ENCODE results near the gene EBF3.

Gene EBF3

DNA sequence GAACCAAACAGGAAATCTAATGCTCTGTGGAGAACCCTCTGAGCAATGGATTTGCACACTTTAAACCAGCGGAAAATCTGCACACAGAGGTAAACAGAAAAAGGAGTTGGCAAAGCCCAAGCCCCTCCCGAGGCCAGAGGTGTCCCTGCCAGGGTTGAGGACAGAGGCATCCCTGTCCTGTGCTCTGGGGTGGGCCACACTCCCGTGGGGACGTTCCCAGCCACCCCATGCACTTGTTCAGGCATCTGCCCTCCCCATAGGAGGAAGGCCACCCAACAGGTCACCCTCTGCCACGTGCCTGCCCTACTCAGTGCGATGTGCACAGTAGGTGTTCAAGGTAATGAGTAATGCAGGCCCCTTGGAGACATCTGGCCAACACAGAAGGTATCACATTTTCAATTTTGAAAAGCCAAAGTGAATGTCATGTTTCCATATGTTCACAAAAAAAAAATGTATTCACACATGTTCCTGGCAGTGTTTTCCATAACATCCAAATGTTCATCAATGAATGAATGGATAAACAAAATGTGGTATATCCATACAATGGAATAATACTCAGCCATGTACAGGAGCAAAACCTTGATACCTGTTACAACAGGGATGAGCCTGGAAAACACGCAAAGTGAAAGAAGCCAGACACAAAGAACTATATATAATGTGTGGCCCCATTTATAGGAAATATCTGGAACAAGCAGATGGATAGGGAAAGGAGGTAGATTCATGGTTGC, 108.1 kb downstream of the EBF3 start:
- TF ChIP-seq, protein P1, sequence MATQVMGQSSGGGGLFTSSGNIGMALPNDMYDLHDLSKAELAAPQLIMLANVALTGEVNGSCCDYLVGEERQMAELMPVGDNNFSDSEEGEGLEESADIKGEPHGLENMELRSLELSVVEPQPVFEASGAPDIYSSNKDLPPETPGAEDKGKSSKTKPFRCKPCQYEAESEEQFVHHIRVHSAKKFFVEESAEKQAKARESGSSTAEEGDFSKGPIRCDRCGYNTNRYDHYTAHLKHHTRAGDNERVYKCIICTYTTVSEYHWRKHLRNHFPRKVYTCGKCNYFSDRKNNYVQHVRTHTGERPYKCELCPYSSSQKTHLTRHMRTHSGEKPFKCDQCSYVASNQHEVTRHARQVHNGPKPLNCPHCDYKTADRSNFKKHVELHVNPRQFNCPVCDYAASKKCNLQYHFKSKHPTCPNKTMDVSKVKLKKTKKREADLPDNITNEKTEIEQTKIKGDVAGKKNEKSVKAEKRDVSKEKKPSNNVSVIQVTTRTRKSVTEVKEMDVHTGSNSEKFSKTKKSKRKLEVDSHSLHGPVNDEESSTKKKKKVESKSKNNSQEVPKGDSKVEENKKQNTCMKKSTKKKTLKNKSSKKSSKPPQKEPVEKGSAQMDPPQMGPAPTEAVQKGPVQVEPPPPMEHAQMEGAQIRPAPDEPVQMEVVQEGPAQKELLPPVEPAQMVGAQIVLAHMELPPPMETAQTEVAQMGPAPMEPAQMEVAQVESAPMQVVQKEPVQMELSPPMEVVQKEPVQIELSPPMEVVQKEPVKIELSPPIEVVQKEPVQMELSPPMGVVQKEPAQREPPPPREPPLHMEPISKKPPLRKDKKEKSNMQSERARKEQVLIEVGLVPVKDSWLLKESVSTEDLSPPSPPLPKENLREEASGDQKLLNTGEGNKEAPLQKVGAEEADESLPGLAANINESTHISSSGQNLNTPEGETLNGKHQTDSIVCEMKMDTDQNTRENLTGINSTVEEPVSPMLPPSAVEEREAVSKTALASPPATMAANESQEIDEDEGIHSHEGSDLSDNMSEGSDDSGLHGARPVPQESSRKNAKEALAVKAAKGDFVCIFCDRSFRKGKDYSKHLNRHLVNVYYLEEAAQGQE (IDR thresholded peaks at IDR 0.05; ENCODE audit: insufficient read depth in 1 of 2, low read depth in 2 of 2, low read length in 2 of 2) = no peak
- TF ChIP-seq SIN3A (IDR thresholded peaks at IDR 0.05; ENCODE audit: borderline replicate concordance, insufficient read depth, low read length) = no peak

DNA sequence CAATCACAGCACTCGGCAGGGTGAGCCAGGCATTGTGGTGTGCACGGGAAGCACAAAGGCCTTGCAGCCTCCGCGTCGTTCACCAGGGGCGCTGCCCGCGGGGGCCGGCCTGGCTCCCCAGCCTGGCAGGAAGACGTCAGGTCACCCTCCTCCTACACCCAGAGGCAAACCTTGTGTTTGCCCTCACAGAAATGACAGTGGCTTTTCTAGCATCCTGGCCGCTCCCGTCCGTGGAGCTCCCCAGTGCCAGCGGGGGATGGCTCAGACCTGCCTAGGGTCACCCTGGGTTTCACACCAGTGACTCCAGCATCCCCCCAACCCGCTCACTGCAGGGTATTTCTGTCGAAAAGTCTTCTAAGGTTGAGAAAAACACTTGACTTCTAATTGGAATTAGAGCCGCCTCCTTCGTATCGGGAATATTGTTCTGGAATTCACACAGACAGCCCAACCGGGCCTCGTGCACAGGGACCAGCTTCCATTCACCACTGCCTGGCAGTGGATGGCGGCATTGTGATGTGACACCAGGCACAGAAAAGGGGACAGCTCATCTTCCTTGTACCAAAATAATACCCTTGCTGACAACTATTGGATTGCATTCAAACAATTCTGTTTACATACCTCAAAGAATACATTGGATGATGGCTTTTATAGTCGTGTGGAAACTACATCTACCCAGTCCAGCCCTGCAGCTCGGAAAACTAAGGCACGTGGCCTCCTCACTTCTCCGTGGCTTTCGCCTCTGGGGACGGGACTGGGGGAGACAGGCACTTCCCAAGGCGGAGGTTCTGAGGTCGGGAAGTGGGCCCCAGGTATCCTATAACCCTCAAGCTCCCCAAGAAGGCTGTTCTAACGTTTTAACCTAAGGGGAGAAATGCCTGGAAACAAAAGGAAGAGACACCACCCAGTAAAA, 109.0 kb downstream of the EBF3 start:
- TF ChIP-seq POLR2AphosphoS5 (IDR thresholded peaks at IDR 0.05; ENCODE audit: low read depth, low read length) = no peak

DNA sequence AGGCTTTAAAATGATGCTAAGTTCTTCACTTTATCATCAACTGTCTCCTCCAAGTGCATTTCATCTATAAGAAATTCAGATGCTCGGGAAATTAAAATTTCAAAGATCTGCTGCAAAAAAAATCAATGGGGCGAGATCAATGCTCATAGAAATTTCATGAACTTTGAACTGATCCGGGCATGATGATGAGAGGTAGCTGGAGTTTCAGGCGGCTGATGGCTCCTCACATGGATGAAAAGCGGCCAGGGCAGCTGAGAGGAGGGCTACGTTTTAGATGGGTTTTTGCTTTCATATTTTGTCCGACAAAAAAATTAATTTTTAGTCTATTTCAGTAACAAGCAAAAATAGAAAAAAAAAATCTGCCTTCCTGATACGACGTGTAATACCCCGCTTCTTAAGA, 109.9 kb downstream of the EBF3 start:
- TF ChIP-seq POLR2AphosphoS5 (IDR thresholded peaks at IDR 0.05; ENCODE audit: low read depth, low read length) = no peak
- no peak for TF ChIP-seq FOXP2 (optimal IDR thresholded peaks at IDR 0.05; ENCODE audit: borderline replicate concordance, extremely low read depth, extremely low read length, insufficient read depth)
- no peak for TF ChIP-seq TAF1 (IDR thresholded peaks at IDR 0.05; ENCODE audit: borderline replicate concordance, insufficient read depth, low read length)
- no peak for TF ChIP-seq SIN3A (IDR thresholded peaks at IDR 0.05; ENCODE audit: borderline replicate concordance, insufficient read depth, low read length)
- TF ChIP-seq, protein P1 (IDR thresholded peaks at IDR 0.05; ENCODE audit: insufficient read depth in 1 of 2, low read depth in 2 of 2, low read length in 2 of 2) = no peak

DNA sequence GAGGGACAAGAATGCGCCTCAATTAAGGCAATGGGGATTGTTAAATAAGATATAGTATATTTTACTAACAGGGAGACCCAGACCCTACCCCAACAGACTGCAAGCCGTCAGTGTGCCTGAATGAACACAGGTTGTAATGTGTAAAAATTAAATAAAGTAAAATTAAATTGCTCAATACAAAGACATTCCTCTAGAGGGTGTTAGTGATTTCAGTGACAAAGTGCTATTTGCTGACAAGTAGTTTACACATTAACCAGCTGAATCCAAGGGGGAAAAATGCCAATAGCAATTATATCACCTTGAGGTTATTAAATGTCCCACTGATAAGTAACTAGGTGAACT, 110.5 kb downstream of the EBF3 start:
- TF ChIP-seq FOXP2 (optimal IDR thresholded peaks at IDR 0.05; ENCODE audit: borderline replicate concordance, extremely low read depth, extremely low read length, insufficient read depth) = no peak
- TF ChIP-seq, protein P1 (IDR thresholded peaks at IDR 0.05; ENCODE audit: insufficient read depth in 1 of 2, low read depth in 2 of 2, low read length in 2 of 2) = no peak
- TF ChIP-seq TAF1 (IDR thresholded peaks at IDR 0.05; ENCODE audit: borderline replicate concordance, insufficient read depth, low read length) = no peak
- no peak for TF ChIP-seq POLR2AphosphoS5 (IDR thresholded peaks at IDR 0.05; ENCODE audit: low read depth, low read length)
- TF ChIP-seq SIN3A (IDR thresholded peaks at IDR 0.05; ENCODE audit: borderline replicate concordance, insufficient read depth, low read length) = no peak

DNA sequence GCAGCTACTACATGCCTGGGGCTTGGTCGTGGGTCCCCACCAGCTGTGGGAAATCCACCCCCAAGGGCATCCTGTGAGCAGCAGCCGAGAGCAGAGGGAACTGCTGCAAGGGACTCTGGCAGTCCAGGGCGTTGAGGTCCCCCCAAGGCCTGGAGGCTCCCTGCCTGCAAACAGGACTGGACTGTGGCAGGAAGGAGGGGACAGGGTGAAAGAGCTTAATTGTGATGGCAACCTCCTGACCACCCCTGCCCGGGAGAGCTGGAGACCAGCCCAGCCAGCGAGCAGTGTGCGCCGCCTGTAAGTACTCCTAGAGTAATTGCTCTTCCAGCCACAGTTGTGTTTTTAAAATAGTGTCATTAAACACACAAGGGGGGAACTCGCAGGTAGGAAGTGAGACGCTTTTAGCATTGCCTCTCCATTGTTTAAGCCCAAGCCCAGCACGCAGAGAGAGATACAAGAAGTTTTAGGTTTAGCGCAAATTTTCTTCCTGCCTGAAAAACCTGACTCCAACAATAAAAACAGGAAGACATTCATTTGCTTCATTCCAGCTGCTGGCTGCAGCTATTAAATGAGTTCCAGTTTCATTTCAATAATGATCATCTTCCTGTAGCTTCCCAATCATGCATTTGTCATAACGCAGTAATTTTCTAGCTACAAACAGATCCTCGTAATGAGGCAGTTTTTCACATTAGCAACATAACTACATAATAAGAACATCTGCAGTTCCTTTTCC, 111.1 kb downstream of the EBF3 start:
- TF ChIP-seq, protein P1 (IDR thresholded peaks at IDR 0.05; ENCODE audit: insufficient read depth in 1 of 2, low read depth in 2 of 2, low read length in 2 of 2) = no peak
- TF ChIP-seq TAF1 (IDR thresholded peaks at IDR 0.05; ENCODE audit: borderline replicate concordance, insufficient read depth, low read length) = no peak
- no peak for TF ChIP-seq FOXP2 (optimal IDR thresholded peaks at IDR 0.05; ENCODE audit: borderline replicate concordance, extremely low read depth, extremely low read length, insufficient read depth)
- TF ChIP-seq POLR2AphosphoS5 (IDR thresholded peaks at IDR 0.05; ENCODE audit: low read depth, low read length) = no peak
- no peak for TF ChIP-seq SIN3A (IDR thresholded peaks at IDR 0.05; ENCODE audit: borderline replicate concordance, insufficient read depth, low read length)

Measured in PFSK-1 (cell line).